NOMO-1 treated with DMSO at 0.1 percent for 48 hours (cell line): ENCODE data around the gene EPHX1.
"Not testable (repeated sequence)": the region's sequence is repeated elsewhere in the genome, so short reads cannot be mapped to it uniquely, and the experiment has no call there.

Experiments
- DNase-seq: peaks from one replicate; lab custom pipeline; 2025; ENCODE audit not compliant: unreplicated experiment; lab: John Stamatoyannopoulos, UW

EPHX1 gene

GRCh38 chr1:225809842-225810578 lies at the start of gene EPHX1:
Gene EPHX1 (plus strand): TSS chr1:225810124. CDS start chr1:225828730, 18,606 bp downstream.
- peak; percentile 74 for DNase-seq

GRCh38 chr1:225760531-225760930 lies 49.4 kb upstream of the EPHX1 start:
- DNase-seq = no peak

DNA sequence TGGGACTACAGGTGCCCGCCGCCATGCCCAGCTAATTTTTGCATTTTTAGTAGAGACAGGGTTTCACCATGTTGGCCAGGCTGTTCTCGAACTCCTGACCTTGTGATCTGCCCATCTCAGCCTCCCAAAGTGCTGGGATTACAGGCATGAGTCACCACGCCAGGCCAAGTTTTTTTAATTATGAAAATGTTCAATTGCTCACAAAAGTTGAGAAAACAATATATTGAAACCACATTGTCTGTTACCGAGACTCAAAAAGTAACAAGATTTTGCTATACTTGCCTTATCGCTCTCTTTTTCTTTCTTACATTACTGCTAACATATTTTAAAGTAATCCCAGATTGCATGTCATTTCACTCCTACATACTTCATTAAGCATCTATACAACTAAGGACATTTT lies 48.5 kb upstream of the EPHX1 start:
- DNase-seq = not testable (repeated sequence)

GRCh38 chr1:225762002-225762441 lies 47.9 kb upstream of the EPHX1 start:
- DNase-seq = no peak

DNA sequence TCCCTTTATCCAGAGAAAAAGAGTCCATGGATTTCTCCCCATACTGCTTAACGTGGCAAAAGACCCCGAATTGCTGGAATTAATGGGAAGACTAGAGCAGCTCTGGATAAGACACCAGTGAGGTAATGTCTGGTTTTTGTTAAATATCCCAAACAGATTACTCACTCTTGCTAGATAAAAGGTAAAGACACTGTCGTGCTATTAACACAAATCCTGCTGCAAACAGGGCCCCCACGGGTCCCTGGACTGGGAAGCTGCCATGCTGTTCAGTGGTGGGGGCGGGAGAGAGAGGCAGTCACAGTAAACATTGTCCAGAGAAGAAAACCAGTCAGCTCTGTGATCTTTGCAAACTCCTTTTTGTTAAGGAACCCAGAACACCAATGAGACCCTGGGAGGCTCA lies 47.5 kb upstream of the EPHX1 start:
- DNase-seq = no peak

- DNase-seq = peak; percentile 26
Observed at GRCh38 chr1:225763716-225764548, 46.0 kb upstream of the EPHX1 start.

DNA sequence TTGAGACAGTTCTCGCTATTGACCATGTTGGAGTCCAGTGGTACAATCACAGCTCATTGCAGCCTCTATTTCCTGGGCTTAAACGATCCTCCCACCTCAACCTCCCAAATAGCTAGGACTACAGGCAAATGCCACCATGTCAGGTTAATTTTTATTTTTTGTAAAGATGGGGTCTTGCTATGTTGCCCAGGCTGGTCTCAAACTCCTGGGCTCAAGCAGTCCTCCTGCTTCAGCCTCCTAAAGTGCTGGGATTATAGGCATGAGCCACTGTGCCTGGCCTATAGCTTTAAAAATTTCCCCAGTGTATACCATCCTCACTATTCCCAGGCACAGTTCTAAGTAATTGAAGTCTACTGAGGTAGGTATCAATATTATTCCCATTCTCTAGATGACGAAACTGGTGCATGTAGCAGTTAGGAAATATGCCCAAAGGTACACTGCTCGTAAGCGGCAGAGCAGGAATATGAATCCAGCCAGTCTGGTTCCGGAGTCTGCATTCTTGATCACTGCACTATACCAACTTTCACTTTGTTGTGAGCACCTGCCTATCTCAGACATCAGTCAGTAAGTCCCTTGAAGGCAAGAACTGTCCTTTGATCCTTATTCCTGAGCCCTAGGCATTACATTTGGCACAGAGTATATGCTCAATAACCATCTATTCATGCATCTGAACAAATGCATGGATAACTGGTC lies 43.8 kb upstream of the EPHX1 start:
- DNase-seq = no peak

DNA sequence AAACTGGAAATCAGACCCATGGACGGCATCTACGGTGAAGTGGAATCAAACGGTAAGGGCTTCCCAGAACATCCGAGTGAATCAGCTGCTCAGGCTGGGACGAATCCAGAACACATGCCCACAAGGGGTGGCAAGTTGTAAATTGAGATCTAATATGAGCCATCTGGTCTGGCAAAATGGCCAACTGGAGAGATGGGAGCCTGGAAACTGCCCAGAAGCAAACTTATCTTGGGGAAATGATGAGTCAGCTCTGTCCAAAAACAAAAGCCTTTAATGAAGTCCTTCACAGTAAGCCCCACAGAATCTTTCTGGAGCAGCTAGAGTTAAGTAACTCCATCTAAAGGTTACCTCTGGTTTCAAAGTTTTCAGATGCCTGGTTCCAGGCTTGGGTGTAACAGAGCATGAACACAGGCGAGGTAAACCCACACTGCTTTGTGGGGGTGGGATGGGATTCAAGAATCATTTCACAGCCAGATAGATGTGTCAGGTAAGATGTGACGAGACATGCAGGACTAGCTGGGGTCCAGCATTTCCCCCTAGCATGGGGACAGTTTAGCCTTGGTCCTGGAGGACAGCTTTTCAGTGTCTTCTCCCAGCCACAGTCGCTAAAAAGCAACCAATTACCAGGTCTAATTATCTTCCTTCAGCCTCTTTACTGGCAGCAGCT lies 42.8 kb upstream of the EPHX1 start:
- no peak for DNase-seq

DNA sequence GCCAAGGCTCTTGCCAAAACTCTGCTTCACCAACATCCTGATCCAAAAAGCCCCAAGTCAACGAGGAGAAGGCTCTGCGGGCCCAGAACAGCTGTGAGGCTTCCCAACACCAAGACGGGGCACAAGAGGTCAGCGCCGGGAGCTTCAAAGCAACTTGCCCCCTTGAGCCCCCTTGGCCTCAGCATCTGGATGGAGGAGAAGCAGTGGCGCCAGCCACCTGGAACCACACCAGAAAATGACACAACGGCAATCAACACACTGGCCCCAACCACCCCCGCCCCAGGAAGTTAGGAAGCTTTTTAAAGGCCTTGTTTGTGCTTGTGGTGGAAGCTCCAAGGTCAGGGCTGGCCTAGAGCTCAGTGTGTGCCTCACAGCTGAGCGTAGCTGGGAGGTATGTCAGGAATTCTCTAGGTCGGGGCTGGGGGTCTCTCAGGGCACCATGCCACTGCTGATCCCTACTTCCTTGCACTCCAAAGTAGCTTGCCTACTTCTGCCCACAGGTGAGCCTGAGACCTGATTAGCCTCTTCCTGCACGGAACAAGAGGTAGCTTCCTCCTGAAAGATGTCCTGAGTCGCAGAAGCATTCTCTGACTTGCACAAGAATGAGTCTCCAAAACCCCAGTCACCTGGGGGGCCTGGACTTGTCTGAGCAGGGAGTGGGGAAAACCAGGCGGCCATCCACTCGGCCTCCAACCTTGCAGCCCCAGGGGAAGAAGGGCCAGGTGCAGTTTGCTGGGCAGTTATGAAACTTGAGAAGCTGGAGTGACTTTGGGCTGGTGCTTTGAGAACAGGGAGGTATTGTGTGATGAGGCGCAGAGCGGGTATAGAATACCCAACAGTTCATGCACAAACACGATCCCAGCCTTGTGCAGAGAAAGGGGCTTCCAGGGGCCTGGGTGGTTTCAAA lies 42.0 kb upstream of the EPHX1 start:
- DNase-seq = no peak

GRCh38 chr1:225768662-225769426 lies 41.1 kb upstream of the EPHX1 start:
- DNase-seq = no peak

DNA sequence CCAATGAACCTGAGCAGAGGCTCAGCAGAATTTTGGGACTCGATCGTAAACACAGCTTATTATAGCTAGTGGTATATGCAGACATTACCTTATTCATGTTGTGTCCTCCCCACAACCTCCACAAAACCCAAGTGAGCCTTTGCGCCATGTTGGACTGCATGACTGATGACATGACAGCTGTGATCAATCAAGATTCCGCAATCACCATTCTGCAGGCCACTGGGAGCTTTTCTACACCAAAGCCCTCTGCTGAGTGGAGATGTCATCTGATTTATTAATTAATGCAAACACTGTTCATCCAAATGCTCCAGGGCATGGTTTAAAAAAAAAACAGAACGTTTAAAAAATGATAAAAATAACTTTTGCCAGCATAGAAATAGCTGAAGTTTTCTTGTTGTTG lies 40.2 kb upstream of the EPHX1 start:
- DNase-seq = no peak

- no peak for DNase-seq
Observed at GRCh38 chr1:225770561-225771248, 39.2 kb upstream of the EPHX1 start.

DNA sequence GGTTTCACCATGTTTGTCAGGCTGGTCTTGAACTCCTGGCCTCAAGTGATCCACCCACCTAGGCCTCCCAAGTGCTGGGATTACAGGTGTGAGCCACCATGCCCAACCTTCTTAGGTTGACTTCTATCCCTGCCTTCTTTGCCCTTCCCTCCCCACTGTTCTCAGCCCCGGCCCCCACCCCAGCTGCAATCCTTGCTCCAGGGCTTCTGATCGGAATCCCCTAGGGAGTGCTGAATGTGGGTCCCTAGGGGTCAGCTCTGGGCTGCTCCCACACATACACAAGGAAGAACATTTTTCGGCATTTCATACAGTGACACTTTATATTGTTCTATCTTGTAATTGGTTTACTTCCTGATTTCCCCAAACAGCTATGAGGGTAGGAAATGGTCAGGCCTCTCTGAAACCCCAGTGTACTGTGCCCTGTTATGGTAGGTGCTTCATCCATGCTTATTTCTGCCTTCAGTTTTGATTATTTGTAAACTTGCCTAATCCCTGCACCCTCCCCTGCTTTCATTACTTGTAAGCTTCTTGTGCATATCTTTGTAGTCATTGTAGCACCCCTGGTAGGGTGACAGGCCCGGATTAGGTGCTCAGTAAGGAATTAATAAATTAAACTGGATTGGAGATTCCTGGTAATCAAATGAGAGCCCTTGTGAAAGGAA lies 38.1 kb upstream of the EPHX1 start:
- no peak for DNase-seq

- DNase-seq = peak; percentile 68
Observed at GRCh38 chr1:225772323-225772768, 37.6 kb upstream of the EPHX1 start.

DNA sequence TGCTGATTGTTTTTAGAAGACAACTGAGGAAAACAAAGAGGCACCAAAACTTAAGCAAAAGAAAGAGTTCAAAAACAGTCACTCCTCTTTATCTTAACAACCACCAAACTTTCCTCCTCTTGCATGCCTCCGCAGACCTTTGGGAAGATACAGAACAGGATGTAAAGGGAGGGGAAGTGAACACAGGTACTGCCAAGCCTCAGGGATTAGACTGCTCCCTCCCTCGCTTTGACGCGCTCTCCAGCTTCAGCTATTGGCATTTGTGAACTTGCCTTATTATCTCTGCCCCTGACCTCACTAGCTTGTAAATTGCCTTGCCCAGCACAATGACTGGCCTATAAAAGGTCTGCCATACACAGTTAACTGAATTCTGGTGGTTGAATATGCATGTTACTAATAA lies 37.1 kb upstream of the EPHX1 start:
- DNase-seq = no peak

DNA sequence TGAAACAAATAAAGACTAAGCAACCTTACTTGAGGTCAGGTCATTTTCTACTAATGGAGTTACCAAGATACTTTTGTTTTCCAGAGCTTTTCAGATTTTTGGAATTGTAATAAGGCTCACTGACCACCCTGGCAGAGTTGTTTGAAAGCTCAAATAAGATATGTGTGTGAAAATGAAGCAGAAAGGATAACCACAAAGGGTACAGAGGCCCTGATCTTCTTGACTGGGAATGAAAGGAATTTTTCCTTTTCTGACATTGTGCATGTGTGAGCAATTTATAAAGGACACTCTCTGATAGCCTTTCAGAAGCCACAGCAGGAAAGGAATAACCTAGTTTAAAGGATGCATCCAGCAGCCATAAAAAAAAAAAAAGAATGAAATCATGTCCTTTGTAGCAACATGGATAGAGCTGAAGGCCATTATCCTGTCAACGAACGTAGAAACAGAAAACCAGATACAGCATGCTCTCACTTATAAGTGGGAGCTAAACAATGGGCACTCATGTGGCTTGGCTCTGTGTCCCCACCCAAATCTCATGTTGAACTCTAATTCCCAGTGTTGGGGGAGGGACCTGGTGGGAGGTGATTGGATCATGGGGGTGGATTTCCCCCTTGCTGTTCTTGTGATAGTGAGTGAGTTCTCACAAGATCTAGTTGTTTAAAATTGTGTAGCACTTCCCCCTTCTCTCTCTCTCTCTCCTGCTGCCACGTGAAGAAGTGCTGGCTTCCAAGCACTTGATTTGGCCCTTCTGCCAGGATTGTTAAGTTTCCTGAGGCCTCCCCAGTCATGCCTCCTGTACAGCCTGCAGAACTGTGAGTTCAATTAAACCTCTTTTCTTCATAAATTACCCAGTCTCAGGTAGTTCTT lies 35.4 kb upstream of the EPHX1 start:
- no peak for DNase-seq

- DNase-seq = no peak
Observed at GRCh38 chr1:225776294-225776693, 33.6 kb upstream of the EPHX1 start.
